RPMI8226 (cell line): ENCODE results near the gene AP2M1.
"Not testable (repeated sequence)": the region's sequence is repeated elsewhere in the genome, so short reads cannot be mapped to it uniquely, and the experiment has no call there.

ENCODE experiments used
- DNase-seq: peaks from one replicate; pipeline ENCODE4 v3.0.0-alpha.2; 2015

AP2M1 gene

GRCh38 chr3:184174646-184175492 lies at the start of gene AP2M1:
Gene AP2M1 (plus strand): TSS chr3:184174855. CDS start chr3:184176994, 2,139 bp downstream.
- DNase-seq = peak; percentile 99

GRCh38 chr3:184126006-184126405 lies 48.6 kb upstream of the AP2M1 start:
- DNase-seq = no peak

DNA sequence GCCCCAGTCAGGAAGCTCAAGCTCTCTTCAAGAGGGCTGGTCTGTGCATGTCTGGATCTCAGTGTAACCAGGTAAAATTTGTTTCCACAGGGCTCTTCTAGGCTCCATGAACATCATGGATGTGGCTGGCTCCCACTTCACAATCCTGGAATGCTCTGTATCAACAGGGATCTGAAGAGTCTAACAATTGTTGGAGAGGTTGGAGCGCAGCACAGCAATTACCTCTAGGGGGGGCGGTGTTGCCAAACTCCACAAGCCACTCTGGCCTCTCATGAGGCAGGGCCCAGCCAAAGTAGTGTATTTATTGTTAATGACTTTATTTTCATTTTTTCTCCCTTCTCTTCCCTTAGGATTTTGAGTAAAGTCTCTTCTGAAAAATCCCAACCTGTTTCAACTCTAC lies 45.6 kb upstream of the AP2M1 start:
- peak; percentile 40 for DNase-seq

GRCh38 chr3:184132945-184133344 lies 41.7 kb upstream of the AP2M1 start:
- DNase-seq = no peak

DNA sequence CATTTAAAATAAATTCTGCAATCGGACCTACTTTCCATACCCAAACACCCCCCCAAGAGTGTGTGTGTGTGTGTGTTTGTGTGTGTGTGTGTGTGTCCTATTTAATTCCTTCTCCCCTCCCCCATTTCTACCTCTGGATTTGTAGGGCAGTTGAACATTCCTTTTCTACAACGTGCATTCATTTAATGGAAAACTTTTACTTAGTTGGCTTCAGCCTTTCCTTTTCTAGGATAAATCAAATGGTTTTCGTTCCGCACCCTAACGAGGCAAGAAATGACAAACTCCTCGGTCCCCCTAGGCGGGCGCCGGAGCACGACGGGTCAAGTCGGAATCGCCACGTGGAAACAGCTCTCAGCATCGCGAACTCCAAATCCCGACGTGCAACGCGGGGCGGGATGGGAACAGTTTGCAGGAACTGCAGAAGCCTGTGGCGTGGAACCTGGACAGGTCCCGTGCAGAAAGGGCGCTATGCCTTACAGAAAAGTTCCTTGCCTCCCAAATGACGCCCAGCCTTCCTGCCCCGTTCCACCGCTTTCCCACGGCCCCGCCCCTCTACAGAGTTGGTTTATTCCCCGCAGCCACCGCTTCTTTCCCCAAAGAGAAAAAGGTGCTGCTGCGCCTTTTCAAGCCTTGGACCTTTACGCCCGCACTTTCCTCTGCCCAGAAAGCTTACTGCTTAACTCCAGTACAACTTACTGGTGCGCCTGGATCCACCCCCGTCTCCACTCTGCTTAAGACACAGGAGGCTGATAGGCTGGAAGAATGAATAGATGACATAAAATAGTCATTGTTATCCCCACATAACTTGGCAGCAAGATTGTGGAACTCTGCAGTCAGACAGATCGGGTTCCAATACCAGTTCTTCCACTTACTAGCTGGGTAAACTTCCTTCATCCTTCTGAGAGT lies 40.6 kb upstream of the AP2M1 start:
- peak; percentile 88 for DNase-seq

DNA sequence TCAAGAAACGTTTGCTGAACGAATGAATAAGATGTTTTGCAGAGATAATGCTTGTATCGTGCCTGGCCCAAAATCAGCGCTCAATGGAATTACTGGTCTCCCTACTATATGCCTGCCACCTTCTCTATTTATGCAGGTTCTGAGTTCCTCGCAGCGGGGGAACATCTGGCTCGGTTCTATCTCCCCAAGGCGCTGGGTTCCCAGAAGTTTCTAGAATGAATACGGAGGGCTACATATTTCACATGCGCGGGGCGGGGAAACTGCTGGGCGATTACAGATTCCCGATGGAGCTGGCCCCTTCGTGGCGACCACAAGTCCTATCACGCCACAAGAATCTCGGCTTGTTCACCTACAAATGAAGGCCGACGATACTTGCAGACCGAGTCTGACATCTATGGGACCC lies 39.9 kb upstream of the AP2M1 start:
- DNase-seq = no peak

- peak; percentile 92 for DNase-seq
Observed at GRCh38 chr3:184135149-184135910, 39.3 kb upstream of the AP2M1 start, which contains the start of gene EIF2B5. Gene EIF2B5 (plus strand): TSS chr3:184135358. CDS start chr3:184135386, 28 bp downstream.

- no peak for DNase-seq
Observed at GRCh38 chr3:184135911-184136260, 38.8 kb upstream of the AP2M1 start.

DNA sequence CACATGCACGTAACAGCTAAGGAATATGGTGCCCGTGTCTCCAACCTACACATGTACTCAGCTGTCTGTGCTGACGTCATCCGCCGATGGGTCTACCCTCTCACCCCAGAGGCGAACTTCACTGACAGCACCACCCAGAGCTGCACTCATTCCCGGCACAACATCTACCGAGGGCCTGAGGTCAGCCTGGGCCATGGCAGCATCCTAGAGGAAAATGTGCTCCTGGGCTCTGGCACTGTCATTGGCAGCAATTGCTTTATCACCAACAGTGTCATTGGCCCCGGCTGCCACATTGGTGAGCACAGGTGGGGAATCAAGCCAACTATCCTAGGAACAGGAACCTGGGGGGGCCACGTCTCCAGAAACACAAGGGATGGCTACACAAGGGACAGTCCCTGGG lies 34.2 kb upstream of the AP2M1 start:
- no peak for DNase-seq

GRCh38 chr3:184142199-184142598 lies 32.5 kb upstream of the AP2M1 start:
- DNase-seq = no peak

GRCh38 chr3:184143327-184143726 lies 31.3 kb upstream of the AP2M1 start:
- no peak for DNase-seq

DNA sequence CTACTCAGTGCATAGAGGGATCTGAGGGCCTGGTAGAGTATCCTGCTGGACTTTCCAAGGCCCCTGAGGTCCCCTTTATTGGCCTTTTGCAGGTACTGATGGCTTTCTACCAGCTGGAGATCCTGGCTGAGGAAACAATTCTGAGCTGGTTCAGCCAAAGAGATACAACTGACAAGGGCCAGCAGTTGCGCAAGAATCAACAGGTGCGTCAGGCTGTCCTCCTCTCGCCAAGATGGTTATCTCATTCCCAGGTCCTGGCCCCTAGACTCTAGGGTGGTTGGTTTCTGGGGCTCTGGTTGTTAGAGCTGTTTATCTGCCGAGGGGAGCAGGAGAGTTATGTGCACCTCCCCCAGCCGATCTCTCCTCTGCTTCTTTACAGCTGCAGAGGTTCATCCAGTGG lies 30.1 kb upstream of the AP2M1 start:
- no peak for DNase-seq

DNA sequence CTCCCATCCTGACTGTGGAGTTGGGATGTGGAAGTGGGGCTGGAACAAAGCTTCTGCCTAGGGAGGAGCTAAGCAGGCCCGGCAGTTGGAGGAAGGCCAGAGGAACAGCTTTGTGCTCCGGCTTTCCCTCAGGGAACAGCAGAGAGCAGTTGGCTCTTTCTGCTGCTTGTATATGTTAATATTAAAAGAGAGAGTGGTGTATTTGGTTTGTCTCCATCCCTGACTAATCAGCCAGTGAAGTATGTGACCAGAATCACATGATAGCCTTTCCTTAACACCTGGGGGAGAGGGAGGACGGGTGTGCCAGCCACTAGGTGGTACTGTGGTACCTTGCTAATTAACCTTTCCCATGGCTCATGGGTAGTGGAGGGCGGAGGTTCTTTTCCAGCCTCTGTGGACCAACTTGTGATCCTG lies 29.5 kb upstream of the AP2M1 start:
- peak; percentile 49 for DNase-seq

DNA sequence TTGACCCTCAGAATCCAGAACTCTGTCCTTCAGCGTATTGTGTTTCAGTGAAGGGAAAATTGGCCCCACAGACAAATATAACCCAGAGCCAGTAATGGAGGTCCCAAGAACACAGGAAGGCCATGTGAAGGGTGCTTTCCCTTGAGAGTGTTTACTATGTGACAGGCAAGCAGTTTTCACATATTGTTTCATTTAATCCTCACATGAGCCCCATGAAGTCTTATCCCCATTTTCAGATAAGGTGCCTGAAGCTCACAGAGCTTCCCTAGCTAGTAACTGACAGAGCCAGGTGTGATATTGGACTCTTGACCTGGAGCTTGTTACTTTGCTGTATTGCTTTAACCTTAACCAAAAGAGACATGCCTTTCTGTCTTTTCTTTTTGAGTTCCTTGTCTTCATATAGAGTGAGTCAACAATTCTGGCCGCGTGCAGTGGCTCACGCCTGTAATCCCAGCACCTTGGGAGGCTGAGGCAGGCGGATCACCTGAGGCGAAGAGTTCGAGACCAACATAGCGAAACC lies 28.8 kb upstream of the AP2M1 start:
- DNase-seq = no peak

DNA sequence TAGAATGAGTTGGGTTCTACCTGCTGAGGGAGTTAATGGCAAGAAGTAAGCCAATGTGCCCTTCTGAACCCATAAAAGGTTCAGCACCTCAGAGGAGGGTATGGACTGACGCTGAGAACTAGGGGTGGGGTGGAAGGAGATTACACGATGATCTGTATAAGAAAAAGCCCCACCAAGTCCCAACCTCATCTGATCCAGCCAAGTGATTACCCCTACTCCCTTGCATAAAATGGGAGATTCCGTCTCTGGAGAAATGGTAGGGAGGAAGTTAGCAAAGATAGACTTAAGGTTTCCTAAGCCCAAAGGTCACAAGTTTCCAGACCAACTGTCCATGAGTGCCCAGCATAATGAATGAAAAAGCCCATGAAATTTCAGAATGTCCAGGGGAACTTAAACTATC lies 26.6 kb upstream of the AP2M1 start:
- no peak for DNase-seq

DNA sequence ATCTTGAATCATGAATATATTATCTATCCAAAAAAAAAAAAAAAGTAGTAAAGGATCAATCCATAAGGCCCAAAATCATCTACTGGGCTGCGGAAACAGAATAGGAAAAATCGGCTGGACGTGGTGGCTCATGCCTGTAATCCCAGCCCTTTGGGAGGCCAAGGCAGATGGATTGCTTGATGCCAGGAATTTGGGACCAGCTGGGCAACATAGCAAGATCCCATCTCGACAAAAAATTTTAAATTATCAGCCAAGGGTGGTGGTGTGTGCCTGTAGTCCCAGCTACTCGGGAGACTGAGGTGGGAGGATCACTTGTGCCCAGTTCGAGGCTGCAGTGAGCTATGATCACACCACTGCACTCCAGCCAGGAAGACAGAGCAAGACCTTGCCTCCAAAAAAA lies 25.5 kb upstream of the AP2M1 start:
- DNase-seq = no peak

GRCh38 chr3:184149770-184150169 lies 24.9 kb upstream of the AP2M1 start:
- not testable (repeated sequence) for DNase-seq

DNA sequence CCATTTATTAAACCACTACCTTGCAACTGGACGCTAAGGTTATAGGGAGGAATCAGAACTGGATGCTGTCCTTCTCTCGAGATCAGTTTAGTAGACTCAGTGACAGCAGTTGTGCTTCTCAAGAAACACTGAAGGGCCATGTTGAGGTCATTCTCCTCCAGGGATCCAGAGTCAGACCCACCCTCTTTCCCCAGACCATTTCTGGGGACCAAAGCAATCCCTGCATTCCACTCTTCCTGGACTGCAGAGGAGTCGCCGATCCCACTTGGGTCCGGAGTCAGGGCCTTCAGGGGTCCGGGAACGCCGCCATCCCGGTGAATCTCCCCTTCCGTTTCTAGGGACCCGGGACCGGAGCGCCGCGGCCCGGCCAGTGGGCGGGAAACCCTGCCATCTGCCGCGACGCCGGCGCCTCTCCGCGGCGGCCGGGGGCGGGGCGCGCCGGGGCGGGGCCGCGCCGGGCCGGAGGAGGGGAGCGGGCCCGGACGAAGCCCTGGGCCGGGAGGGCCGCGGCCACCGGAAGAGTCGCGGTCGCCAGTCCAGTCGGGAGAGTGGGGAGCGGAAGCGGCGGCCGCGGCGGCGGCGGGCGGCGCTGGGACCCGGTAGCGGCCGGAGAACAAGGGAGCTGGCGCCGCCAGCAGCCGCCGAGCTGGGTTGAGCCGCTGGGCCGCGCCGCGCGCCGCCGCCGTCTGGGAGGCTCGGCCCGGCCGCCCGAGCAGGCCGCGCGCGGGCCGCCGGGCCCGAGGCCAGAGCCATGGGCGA lies 19.6 kb upstream of the AP2M1 start, which contains the start of gene DVL3:
TSS of gene DVL3 (plus strand) at position 493 of the 759 bp plus-strand sequence. CDS start at position 752, 259 bp downstream.
- peak; percentile 73 for DNase-seq

DNA sequence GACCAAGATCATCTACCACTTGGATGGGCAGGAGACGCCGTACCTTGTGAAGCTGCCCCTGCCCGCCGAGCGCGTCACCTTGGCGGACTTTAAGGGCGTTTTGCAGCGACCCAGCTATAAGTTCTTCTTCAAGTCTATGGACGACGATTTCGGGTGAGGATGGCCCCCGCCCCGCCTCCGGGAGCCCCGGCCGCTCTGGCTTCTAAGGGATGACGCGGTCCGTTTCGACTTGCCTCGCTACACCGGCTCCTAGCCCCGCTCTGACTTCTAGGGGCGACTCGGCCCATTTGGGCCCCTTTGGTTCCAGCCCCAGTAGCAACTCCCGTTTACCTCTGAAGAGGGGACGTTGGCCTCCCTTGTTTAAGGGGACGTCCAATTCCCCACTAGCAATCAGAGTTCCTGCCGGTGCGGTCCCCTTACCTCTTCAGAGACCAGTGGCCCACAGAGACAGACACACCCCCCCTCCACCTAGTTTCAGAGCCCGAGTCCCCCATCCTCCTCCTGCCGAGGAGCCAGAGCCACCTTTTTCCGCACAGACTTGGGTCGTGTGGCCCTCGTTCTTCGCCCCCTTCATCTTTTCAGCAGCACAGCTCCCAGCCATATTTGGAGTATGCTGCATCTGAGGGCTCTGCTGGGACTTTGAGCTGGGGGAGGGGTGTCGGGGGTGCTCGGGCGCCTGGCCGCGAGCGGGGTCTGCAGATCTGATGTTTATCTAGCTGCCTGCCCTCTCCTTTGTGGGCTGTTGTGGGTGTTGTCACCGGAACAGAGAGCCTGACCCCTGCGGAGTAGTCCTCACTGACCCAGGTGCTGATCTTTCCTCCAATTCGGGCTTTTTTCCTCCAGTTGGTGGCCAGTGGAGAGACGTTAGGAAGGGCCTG lies 18.8 kb upstream of the AP2M1 start:
- peak; percentile 51 for DNase-seq

GRCh38 chr3:184156522-184156955 lies 18.1 kb upstream of the AP2M1 start:
- DNase-seq = peak; percentile 18

GRCh38 chr3:184157206-184157605 lies 17.4 kb upstream of the AP2M1 start:
- no peak for DNase-seq
